ENCODE data around the gene GINS1.

GINS1 gene

DNA sequence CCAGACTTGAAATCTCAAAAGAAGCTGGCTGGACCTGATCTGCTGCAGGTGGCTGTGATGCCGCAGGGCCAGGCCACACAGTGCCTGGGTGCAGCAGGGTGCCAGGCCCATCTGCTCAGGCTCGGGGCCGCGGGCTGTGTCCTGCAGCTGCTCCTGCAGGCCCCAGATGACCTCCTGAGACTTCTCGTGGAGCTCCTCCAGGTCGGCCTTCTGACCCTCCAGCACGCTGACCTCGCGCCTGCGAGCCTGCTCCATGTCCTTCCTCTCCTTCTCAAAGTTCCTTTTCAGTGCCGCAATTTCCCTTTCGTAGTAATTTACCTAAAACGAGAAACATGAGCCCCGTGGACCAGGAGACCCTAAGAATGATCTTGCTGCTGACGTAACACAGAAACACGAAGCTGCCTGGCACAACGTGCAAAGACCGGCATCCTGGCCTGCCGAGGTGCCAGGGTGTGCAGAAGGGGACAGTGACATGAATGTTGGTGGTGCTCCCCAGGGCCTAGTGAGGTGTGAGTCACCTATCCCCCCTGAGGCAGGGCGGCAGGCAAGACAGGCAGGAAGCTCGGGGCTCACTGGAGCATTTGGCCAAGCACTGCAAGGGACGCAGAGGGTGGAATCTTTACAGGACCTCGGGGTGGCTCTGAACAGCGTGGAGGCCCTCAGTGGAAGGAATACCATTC is 71.6 kb downstream of the GINS1 start:
- DNase-seq = no peak

DNA sequence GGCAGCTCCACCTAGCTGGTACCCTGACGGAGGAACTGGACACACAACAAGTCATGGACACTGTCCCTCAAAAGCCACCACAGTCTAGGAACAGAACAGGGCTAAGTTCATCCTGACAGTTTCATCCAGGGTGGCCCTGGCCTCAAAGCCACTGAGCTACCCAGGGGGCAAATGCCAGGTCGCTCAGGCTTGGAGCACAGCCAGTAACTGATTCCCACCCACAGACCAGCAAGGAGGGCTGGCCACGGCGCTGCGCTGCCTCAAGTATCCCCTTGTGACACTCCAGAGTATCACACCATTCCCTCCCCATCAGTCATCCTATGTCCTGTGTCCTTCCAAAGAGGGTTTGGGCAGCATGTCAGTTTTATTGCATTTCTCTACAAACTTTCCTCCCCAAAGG is 72.2 kb downstream of the GINS1 start:
- no peak for DNase-seq

DNA sequence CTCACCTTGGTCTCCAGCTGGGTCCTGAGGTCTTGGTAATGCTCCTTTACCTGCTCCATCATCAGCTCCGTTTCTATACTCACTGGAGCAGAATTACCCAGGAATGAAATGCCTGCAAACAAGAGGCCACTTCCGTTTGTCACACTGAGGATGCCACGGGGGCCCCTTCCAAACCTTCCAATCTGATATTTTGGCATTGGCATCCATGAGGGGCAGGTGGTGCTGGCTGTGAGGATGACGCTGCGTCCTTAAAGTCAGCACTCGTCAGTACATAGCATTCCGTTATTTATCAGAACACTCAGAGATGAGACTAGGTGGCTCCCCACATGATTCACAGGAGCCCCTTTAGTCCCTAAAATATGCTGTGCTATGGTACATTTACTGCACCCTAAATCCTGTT is 72.7 kb downstream of the GINS1 start:
- DNase-seq = no peak

DNA sequence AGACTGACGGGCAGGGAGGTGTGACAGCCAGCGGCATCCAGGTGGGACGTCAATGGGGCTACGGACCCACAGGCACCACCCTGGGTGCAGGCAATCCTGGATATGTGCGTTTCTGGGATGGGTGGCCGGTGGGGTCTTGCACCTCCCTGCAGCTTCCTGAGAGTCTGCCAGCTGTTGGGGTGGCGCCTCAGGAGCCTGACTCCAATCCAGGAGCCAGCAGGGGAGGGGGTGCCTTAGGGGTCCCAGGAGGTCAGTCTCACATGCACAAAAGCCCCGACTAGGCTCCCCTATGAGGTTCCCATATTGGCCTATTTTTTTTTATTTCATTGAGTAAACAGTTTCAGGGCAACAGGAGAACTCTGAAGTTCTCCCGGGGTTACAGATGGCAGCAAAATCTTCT is 73.3 kb downstream of the GINS1 start:
- no peak for DNase-seq

DNA sequence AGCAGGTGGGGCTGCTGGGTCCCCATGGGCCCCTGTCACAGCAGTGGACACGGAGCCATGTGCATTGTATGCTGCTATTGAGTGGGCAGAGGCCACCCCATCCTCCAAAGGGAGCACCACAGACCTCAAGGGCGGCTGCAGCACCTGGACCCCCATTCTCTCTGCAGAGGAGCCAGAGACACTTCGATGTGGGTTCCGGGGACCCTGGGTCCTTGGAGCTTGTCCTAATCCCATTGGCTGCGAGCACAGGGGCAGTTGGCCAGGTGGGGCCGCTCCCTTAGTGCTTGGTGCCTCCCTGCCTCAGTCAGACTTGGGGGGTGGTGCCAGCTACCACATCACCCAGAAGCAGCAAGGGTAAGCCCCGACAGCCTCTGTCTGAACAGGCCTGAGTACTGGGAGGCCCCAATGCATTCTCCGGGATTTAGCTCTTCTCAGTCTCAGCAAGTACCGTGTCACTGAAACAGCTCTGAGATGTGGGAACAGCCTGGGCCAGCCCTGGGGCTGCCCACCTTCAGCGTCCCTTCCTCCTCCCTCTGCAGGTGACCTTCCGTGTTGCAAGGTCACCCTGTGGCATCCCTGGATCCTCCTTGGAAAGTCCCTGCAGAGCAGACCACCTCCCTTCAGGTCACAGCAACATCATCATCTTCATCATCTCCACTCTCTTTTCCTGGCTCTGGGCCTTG is 73.9 kb downstream of the GINS1 start:
- no peak for DNase-seq

DNA sequence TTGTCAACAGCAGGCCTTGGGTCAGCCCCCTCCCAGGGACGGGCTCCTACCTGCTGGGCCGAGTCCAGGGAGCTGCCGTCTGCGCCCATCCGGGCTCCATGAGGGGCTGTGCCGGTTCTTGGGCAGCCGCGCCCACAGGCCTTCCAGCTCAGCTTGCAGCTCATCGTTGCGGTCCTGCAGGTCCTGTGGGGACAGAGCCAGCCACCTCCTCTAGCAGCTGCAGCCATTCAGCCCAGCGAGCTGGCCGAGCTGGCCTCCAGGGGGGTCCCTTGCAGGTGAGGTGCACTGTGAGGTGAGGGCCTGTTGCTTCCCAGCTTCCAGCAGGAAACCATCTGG is 74.4 kb downstream of the GINS1 start:
- DNase-seq = no peak

DNA sequence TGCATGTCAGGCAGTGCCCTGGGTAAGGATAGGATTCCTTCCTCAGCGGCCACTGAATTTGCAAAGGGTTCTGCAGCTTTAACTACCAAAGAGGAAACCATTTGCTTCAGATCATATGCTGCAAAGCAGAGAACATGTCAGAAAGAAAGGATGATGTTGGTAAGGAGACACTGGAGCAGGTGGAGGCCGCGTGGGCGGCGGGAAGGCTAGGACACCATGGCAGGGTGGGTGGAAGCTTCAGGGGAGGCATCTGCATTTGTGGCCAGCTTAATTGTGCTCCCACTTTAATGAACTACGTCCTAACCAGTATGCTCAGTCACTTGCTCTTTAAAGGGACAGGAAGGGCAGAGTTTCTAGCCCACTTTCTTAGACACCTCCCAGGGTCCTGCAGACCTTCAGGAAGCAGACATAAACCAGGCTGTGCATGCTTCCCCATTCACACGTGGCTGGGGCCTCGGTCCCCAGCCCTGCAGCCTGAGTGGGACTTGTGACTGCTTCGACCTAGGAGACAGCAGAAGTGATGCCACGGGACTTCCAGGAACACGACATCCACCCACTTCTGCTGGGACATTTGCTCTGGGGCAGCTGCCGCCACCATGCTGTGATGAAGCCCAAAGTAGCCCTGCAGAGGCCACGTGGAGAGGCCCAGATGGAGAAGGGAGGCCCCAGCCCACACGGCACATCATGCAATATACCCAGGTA is 76.1 kb downstream of the GINS1 start:
- DNase-seq = no peak

DNA sequence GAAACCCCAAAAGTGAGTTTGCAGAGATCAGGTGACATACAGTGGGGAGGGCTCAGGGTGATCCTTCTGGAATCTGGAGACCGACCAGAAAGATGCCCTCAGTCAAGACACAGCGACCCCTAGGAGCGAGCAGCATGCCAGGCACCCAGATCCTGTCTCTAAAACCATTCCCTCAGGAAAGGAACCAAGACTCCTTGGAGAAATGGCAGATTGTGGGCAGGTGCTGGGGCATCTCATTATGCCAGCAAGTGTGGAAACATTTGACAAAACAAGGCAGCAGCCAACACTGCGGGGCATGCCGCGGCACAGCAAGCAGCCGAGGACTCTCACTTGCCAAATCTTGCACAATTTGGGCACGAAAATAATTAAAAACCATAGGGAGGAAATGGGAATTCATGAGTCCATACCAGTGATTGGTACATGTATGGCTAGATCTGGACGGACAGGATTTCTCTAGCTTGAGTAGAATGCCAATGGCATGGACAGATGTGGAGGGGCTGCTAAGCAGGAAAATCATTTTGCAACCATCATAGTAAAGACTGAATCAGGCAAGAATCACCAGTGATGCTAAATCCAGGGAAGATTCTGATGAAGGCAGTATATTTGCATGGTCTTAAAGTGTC is 76.9 kb downstream of the GINS1 start:
- DNase-seq = no peak

DNA sequence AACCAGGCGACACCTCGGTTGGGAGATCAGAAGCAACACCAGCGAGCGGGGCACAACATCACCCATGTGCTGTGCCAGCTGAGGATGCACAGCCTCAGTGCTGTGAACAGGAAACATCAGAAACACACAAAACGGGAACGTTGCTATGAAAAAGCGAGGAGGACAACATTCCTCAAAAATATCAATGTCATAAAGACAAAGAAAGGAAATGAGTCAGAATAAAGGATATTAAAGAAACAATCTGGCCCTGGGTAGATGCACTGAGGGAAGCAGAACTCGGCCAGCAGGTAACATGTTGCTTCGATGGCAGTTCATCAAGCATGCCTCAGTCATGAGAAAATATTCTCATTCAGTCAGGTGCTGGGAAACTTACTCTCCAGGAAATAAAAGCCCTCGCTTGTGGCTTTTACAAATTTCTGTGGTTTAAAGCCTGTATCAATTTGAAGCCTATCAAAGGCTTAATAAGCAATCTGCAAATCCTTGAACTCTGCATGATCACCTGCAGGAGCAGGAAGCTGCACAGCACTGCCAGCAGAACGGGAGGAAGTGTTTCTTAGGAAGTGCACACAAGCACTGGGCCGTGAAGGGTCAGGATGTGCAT is 77.5 kb downstream of the GINS1 start:
- no peak for DNase-seq

DNA sequence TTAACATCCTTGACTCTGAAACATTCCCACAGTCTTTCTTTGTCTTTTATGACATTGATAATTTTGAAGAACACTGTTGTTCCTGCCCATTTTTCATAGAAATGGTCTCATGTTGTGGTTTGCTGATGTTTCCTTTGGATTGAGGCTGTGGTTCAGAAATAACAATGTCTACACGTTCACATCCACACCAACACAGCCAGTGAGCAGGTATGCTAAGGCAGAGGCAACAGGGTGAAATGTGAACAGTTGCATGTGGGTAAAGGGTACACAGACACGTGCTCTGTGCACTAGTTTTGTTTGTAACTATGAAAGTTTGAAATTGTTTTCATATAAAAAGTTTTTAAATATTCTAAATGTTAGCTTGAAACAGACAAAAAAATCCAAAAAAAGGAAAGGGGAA is 78.4 kb downstream of the GINS1 start:
- DNase-seq = no peak

DNA sequence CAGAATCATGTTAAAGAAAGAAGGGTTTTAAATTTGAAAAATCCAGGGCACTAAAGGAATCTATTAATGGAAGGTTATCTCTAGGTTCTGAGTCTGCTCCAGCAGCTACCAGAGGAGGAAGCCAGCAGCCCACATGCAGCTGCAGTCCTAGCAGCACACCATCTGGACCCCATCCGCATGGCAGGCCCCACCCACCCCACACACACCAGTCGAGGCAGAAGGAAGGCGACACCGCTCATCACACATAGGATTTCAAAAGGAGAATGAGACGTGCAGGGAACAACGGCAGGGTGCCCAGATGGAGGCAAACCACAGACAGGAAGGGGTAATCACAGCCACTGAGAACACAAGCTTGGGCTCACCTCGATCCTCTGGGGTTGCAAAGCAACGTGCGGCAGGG is 78.9 kb downstream of the GINS1 start:
- no peak for DNase-seq

DNA sequence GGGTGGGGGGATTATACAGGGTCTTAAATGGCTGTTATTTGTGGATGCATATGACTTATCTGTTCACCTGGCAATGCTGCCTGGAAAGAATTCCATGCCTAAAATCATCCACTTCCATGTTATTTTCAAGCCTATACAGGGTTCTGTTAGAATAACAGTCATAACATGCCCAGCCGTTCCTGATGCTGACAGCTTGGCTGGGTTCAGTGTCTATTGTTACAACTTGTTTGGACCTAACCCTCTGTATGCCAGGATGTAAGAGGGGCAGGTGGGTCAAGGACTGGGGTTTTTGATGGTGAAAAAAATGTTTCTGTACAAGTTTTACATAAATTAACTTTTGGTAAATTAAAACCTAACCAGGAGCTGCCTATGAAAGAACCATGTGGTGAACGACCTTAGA is 79.8 kb downstream of the GINS1 start:
- DNase-seq = no peak

DNA sequence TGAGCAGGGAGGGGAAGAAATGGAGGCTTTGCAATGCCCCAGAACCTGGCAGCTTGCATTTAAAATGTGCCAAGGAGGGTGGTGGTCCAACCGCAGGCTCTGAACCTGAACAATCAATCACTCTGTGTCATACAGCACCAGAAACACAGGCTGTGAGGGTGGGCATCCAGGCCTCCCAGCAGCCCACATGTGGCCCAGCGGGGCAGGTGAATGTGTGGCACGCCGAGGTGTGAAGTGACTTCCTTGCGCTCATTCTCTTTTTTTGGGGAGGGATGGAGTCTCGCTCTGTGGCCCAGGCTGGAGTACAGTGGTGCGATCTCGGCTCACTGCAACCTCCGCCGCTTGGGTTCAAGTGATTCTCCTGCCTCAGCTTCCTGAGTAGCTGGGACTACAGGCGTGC is 80.5 kb downstream of the GINS1 start:
- DNase-seq = no peak

DNA sequence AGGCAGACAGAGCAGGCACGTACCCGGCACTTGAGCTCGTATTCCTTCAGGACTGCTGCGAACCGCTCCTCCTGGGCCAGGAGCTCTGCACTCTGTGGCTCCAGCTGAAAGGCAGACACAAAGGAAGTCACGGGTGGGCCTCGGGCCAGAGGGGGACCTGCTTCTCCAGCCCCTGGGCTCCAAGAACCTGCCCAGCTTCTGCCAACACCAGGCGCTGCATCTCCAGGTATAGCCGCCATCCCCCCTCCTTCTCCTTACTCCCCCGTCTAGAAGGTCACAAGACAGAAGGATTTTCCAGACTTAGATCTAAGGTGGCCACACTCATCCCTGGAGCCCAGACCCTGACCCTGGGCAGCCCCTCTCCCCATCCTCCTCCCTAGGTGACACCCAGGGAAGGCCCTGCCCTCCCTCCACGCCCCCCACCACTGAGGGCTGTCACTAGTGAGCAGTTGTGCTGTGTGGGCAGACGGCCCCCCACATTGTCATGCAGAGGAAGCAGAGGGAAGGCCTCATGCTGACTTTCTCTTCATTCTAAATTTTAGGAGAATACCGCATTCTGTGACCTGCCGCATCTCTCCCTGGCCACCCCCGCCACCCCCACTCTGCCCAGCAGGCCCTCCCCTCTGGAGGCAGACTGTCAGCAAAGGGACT is 81.9 kb downstream of the GINS1 start:
- DNase-seq = no peak

DNA sequence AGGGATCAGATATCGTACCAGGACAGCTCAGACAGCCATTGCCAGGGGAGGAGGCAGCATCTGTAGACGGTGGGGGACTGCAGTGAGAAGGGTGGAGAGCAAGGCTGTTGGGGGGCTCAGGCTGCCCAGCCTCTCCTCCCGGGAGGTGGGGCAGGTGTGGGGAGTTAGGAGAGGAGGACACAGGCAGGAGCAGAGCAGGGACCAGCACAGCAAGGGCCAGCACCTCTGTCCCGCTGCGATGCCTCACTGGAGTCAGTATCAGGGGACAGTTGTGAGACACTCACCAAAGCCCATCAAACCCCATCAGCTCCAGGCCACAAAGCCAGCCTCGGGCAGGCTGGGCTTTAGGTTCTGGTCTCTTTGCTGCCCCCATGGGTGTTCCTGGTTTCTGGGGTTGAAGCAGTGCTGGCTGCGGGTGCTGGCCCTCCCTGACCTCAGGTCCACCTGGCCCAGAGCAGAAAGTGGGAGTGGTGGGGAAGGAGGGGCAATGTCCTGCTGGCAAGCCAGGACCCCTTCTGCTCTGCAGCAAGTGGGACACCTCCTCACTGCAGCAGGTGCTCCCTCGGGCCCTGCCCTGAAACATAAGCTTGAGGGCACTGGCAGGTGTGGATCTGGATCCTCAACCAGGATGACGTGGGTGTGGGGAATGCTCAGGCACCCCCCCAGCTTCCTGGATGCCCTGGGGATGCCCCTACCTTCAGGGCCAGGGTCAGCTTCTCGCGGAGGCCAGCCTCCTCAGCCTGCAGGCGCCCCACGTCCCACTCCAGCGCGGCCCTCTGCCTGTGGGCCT is 83.4 kb downstream of the GINS1 start:
- no peak for DNase-seq

DNA sequence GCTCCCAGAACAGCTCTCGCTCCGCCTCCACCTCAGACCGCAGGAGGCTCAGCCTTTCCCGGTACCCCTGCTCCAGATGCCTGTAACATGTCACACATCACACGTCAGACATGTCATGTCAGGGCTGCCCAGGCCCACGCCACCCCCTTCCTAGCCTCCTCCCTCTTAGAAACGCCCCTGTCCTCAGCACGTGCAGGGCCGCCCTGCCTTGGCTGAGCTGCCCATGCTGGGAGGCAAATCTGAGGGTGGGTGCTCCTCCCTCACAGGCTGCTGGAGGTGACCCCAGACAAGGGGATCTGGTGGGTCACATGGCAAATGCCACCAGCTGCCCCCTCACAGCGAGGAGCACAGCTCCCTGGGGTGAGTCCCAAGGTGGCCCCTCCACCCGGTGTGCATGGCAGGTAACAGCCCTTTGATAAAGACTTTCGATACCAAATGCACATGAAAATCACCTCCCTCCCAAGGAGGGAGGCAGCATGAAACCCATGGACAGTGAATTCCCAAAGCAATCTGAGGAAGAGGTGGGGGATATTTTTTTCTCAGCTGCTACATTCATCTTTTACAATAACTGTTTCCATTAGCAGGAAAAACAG is 84.1 kb downstream of the GINS1 start:
- DNase-seq = no peak

DNA sequence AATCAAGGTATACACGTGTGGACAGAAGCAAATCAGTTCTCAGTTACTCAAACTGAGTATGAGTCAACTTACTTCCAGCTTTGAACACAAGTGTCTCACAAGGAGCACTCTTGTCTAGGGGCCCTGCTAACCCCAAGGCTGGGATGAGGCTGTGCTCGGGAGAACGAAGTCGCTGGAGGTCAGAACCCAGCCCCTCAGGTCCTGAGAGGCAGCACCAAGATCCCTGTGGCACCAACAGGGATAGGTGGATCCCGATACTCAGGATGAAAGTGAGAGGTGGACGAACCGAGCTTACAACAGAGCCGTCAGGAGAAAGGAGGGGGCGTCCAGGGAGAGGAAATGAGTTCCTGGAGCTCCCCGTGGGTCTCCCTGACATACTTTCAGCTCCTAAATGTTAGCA is 85.7 kb downstream of the GINS1 start:
- no peak for DNase-seq

DNA sequence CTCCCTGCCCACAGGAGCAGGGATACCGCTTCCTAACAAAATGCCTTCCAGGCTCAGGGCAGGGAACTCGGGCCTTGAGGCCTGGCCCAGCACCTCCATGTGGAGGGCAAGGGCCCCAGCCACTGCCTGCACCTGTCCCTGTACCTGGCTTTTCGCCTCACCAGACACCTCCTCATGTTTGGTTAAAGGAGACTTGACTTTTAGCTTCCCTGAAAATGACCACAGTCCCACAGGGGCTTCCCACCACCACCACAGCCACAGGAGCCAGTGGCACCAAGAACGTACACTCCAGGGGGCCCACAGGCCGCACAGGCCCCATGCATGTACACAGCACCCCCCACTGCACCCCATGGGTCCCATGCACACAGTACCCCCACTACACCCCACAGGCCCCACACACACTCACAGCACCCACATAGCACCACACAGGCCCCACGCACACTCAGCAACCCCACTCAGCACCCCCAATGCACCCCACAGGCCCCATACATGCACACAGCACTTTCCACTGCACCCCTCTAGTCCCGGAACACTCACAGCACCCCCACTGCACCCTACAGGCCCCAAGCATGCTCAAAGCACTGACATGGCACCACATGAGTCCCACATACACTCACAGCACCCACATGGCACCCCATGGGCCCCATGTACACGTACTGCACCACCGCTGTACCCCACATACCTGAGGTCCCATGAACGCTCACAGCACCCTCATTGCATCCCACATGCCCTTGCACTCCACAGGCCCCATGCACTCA is 86.5 kb downstream of the GINS1 start:
- no peak for DNase-seq

DNA sequence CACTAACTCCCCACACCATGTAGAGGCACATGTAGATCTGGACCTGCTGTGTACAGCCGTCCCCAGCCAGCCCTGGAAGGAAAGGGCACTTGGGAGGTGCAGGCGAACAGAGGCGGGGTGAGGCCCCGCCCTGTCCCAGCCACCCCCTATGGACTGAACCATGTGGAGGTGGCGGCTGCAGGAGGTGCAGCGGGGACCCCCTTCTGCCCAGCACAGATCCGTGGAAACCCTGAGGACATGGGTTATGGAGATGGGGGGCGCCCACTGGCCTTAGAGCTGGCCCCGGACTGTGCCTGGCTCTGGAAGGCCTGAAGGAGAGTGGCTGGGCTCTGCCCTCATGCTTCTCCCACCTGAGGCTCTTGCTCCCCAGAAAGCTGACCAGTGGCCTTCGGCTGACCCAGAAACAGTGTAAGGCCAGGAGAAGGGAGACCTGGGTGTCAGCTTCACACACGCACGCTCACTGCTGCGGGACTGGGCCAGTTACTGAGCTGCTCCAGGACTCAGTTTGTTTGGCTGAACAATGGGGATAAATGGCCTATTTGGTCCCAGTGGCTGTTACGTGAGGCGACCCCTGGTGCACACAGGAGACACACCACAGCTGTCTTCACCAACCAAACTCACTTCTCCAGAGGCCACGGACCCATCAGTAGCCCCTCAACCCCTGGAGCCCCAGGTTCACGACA is 87.2 kb downstream of the GINS1 start:
- DNase-seq = no peak

DNA sequence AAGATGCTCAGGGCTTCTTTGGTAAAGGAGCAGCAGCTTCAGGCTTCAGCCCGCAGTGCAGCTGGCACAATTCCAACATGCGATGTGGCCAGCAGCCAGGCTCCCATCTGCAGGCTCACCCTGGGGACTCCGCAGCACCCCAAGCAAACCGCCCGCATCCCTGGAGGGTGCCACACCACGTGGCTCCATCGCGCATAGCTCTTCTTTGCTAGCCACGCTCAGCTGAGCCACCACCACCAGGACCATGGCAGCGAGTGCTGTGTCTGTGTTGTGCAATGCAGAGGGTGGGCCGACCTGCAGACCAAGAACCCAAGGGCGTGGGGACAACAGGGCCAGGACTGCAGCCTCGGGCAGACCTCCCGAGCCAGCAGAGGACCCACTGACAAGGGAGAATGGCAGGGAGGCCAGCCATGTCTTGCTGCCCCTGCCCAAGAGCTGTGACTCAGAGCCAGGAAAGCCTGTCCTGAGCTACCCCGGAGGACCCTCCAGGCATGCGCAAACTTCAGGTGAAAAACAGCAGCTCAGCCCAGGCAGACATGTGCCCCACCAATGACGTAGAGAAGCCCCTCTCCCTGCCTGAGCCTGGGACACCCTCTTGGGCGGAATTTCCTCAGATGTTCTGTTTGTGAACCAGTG is 87.8 kb downstream of the GINS1 start:
- DNase-seq = no peak

All from amniotic stem cell (primary cell).